PFSK-1 (cell line): ENCODE results near the gene SORD.

Experiments used
- POLR2AphosphoS5 ChIP-seq: IDR thresholded peaks from 2 replicates; pipeline ENCODE4 v1.6.1; 2012; ENCODE audit warnings: low read depth, mild to moderate bottlenecking, control low read depth, low read length, moderate library complexity
- REST ChIP-seq, 2 experiments: IDR thresholded peaks; 2 replicates each; pipeline versions ENCODE4 v1.6.1 to v1.8.0; 2011 to 2012; ENCODE audit warnings: low read depth in 2 of 2, low read length in 2 of 2, control low read depth in 1 of 2, inconsistent platforms in 1 of 2, mild to moderate bottlenecking in 1 of 2, moderate library complexity in 1 of 2; ENCODE audit not compliant: insufficient read depth in 1 of 2
- SIN3A ChIP-seq: IDR thresholded peaks from 2 replicates; pipeline ENCODE4 v1.6.1; 2012; ENCODE audit warnings: mild to moderate bottlenecking, low read length, moderate library complexity, borderline replicate concordance; ENCODE audit not compliant: insufficient read depth
- TAF1 ChIP-seq: IDR thresholded peaks from 2 replicates; pipeline ENCODE4 v1.6.1; 2012; ENCODE audit warnings: low read length, control low read depth, borderline replicate concordance; ENCODE audit not compliant: insufficient read depth

DNA sequence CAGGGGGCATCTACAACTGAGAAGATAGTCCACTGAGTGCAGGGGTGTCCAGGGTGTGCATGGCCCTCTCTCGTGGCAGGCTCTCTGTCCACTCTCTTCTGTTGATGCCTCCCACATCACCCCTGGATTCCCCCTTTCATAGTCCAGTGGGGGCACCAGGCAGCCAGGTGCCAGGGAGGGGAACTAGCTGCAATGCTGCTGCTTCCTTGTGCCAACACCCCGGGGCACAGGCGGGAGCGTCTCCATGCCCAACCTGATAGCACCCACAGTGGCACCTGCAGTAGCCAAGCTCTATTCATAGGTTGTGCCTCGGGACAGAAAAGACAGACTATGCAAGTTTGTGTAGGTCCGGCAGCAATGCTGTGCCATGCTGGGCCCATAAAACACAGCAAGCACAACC is 79.2 kb downstream of the SORD start:
- TF ChIP-seq TAF1, result no peak
- TF ChIP-seq REST (IDR thresholded peaks at IDR 0.05; ENCODE audit: insufficient read depth in 1 of 2, low read depth in 2 of 2, low read length in 2 of 2), result no peak
- TF ChIP-seq POLR2AphosphoS5, result no peak
- no peak for TF ChIP-seq SIN3A
